GM18519 (cell line): ENCODE results near the gene KIFC3.
"Not testable (repeated sequence)": the region's sequence is repeated elsewhere in the genome, so short reads cannot be mapped to it uniquely, and the experiment has no call there.

Source experiments
- ATAC-seq: cut with Tn5 transposase; IDR thresholded peaks from one replicate; pipeline ENCODE4 v1.9.1; 2021; ENCODE audit warnings: mild to moderate bottlenecking, moderate library complexity; ENCODE audit not compliant: unreplicated experiment, low FRiP score

The KIFC3 gene

GRCh38 chr16:57805176-57805575 lies 2.9 kb upstream of the KIFC3 start:
- ATAC-seq = no peak

- ATAC-seq = no peak
These were observed 2.0 kb upstream of the KIFC3 start for GRCh38 chr16:57804111-57804837.

- no peak for ATAC-seq
These were observed 1.1 kb upstream of the KIFC3 start for GRCh38 chr16:57803134-57803990.

GRCh38 chr16:57801809-57802340 lies 416 bp downstream of the KIFC3 start:
- no peak for ATAC-seq

- ATAC-seq = no peak
These were observed 1.0 kb downstream of the KIFC3 start for GRCh38 chr16:57801098-57801808.

GRCh38 chr16:57800200-57801097 lies 1.8 kb downstream of the KIFC3 start:
- ATAC-seq = no peak

- ATAC-seq = no peak
These were observed 2.6 kb downstream of the KIFC3 start for GRCh38 chr16:57799600-57800199.

GRCh38 chr16:57798953-57799599 lies 3.2 kb downstream of the KIFC3 start:
- no peak for ATAC-seq

GRCh38 chr16:57798267-57798810 lies 4.0 kb downstream of the KIFC3 start:
- ATAC-seq = no peak

GRCh38 chr16:57797526-57798266 lies 4.6 kb downstream of the KIFC3 start:
- ATAC-seq = no peak

GRCh38 chr16:57797216-57797525 lies 5.1 kb downstream of the KIFC3 start:
- no peak for ATAC-seq

- not testable (repeated sequence) for ATAC-seq
These were observed 6.3 kb downstream of the KIFC3 start for GRCh38 chr16:57796014-57796413.

GRCh38 chr16:57795431-57795878 lies 6.8 kb downstream of the KIFC3 start:
- ATAC-seq = no peak

- no peak for ATAC-seq
These were observed 7.4 kb downstream of the KIFC3 start for GRCh38 chr16:57794849-57795430.

- ATAC-seq = no peak
These were observed 10.3 kb downstream of the KIFC3 start for GRCh38 chr16:57791893-57792461.

- no peak for ATAC-seq
These were observed 10.9 kb downstream of the KIFC3 start for GRCh38 chr16:57791195-57791892.

- ATAC-seq = no peak
These were observed 13.3 kb downstream of the KIFC3 start for GRCh38 chr16:57788951-57789350.
